ENCODE measurements around the gene RASGEF1C. TPM values are rescaled to one million over a fixed set of nuclear protein-coding genes. Genes with fewer than 3 reads are reported as not detected.

RASGEF1C gene
- total RNA-seq, 1 donor = under 0.01 TPM

DNA sequence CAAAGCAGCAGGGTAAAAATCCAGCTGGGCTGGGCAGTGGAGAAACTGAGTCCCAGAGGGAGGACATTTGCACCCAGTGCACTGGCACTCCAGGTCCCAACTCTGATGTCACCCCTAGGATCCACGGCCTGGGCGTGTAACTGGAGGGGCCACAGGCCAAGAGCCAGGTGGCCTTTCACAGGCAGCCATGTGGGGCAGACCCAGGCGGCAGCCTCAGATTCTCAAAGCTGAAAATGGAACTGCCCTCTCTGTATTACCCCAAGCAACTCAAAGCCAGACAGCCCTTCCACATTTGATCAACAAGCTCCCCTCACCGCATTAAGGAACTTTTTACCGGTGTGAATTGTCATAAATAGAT lies 46.7 kb downstream of the RASGEF1C start:
- H3K4me3 ChIP-seq (ENCODE audit: insufficient read depth, low read length) = no peak overlapping the region
- no peak for TF ChIP-seq CTCF (IDR thresholded peaks at IDR 0.05; ENCODE audit: extremely low read depth, low read depth, low read length)
- no peaks in the 10 kb centered on the region for H3K36me3 ChIP-seq (ENCODE audit: insufficient read depth, low read length)
- H4K20me1 ChIP-seq (ENCODE audit: insufficient read depth, low read length) = no peaks in the 10 kb centered on the region
- H3K4me1 ChIP-seq (ENCODE audit: insufficient read depth, low read length) = no peaks in the 10 kb centered on the region
- no peak overlapping the region for H3K4me2 ChIP-seq (ENCODE audit: insufficient read depth, low read length)
- H3K9me3 ChIP-seq (ENCODE audit: low read depth, low read length) = no peaks in the 10 kb centered on the region
- H3K27ac ChIP-seq (ENCODE audit: low read depth, low read length) = no peak overlapping the region
- peaks cover 30% of the 10 kb centered on the region for H3K27me3 ChIP-seq (ENCODE audit: insufficient read depth, low read length)
- no peak overlapping the region for H2AFZ ChIP-seq (ENCODE audit: low read length)
- H3K79me2 ChIP-seq (ENCODE audit: insufficient read depth, low read length) = no peaks in the 10 kb centered on the region
- DNase-seq (ENCODE audit: insufficient read length, low spot score, missing footprints) = no peak

DNA sequence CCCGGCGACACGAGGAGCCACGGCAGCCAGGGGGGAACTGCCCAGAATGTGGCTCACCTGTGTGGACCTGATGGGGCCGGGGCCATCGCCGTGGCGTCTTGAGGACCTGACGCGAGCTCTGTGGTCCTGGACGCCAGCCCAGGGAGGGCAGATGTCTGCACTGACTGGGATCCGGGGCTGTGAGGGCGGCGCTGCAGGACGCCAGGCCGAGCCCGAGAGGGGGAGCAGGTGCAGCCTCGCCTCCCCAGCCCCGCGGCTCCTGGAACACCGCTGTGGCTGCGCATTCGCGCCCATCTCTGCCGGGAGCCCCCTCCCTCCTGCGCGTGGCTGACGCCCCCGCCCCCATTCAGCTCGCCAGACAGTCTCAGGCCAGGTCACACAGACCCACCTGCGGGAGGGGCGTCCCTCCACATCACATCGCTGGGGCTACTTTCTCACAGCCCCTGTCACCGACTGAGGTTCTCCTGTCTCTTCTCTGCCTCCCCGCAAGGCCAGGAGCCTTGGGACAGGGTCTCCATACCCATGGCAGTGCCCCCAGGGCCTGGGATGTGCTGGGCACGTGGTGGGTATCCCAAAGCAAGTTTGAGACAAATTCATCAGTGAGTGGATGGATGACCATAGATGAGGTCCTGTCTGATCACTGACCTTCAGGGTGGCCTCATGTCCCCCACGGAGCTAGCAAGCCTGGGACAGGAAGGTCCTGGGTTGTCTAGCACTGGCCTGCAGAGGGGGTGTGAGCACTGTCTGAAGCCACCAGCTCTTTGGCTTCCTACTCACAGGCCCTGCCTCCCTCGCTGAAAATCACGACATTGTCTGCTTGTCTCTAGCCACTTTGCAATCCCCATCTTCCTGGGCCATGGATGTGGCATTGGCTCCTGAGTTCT lies 47.3 kb downstream of the RASGEF1C start:
- no peaks in the 10 kb centered on the region for H4K20me1 ChIP-seq (ENCODE audit: insufficient read depth, low read length)
- H3K27ac ChIP-seq (ENCODE audit: low read depth, low read length) = no peak overlapping the region
- H3K9me3 ChIP-seq (ENCODE audit: low read depth, low read length) = no peaks in the 10 kb centered on the region
- no peaks in the 10 kb centered on the region for H3K79me2 ChIP-seq (ENCODE audit: insufficient read depth, low read length)
- no peak overlapping the region for H3K4me3 ChIP-seq (ENCODE audit: insufficient read depth, low read length)
- H3K4me2 ChIP-seq (ENCODE audit: insufficient read depth, low read length) = no peak overlapping the region
- TF ChIP-seq CTCF (IDR thresholded peaks at IDR 0.05; ENCODE audit: extremely low read depth, low read depth, low read length) = peak; percentile 14
- peak; percentile 61 for DNase-seq (ENCODE audit: insufficient read length, low spot score, missing footprints)
- no peaks in the 10 kb centered on the region for H3K36me3 ChIP-seq (ENCODE audit: insufficient read depth, low read length)
- no peak overlapping the region for H2AFZ ChIP-seq (ENCODE audit: low read length)
- H3K27me3 ChIP-seq (ENCODE audit: insufficient read depth, low read length) = peaks cover 30% of the 10 kb centered on the region
- no peaks in the 10 kb centered on the region for H3K4me1 ChIP-seq (ENCODE audit: insufficient read depth, low read length)

DNA sequence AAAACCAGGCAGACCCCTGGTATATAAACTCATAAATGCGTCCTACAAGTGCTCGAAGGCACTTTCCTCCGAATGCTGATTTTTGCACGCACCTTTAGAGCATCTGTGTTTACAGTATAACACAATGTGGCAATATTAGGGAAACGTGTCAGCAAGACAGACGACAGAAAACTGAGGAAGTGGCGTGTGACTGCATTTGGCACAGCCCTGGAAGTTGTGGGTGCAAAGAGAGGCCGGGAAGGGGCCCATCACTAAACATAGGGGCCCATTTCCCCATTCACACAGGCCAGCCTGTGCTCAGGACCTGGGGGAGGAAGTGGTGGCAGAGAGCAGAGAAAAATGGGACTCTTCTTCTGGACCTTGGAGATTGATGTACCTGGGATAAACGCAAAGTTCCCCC lies 48.2 kb downstream of the RASGEF1C start:
- Histone ChIP-seq H3K4me3 (ENCODE audit: insufficient read depth, low read length) (no peak overlapping the region), H3K4me1 (ENCODE audit: insufficient read depth, low read length) (no peaks in the 10 kb centered on the region), H3K79me2 (ENCODE audit: insufficient read depth, low read length) (no peaks in the 10 kb centered on the region), H3K4me2 (ENCODE audit: insufficient read depth, low read length) (no peak overlapping the region), H2AFZ (ENCODE audit: low read length) (no peak overlapping the region), H4K20me1 (ENCODE audit: insufficient read depth, low read length) (no peaks in the 10 kb centered on the region), H3K36me3 (ENCODE audit: insufficient read depth, low read length) (no peaks in the 10 kb centered on the region), H3K9me3 (ENCODE audit: low read depth, low read length) (no peaks in the 10 kb centered on the region), H3K27ac (ENCODE audit: low read depth, low read length) (no peak overlapping the region), H3K27me3 (ENCODE audit: insufficient read depth, low read length) (peaks cover 30% of the 10 kb centered on the region)
- TF ChIP-seq CTCF (IDR thresholded peaks at IDR 0.05; ENCODE audit: extremely low read depth, low read depth, low read length) = no peak
- DNase-seq (ENCODE audit: insufficient read length, low spot score, missing footprints) = peak; percentile 54

DNA sequence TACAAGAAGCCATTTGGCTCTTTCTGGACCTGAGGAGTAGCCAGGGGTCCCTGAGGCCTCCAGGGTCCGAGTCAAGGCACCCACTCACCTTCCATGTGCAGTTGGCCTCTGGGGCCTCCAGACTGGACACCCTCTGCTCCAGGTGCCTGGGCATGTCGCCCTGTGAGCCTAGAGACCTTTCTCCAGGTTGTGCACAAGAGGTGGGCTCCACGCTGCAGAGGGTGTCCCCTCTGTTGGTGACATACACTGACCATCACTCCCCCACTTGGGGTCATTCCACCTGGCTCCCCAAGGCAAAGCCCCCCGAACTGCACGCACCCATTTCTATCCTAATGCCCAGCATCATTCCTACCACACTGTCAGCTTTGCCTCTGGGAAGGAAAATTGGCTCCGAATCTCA lies 48.8 kb downstream of the RASGEF1C start:
- DNase-seq (ENCODE audit: insufficient read length, low spot score, missing footprints) = peak; percentile 15
- Histone ChIP-seq H3K4me2 (ENCODE audit: insufficient read depth, low read length) (no peak overlapping the region), H2AFZ (ENCODE audit: low read length) (no peak overlapping the region), H3K36me3 (ENCODE audit: insufficient read depth, low read length) (no peaks in the 10 kb centered on the region), H3K4me3 (ENCODE audit: insufficient read depth, low read length) (no peak overlapping the region), H3K27ac (ENCODE audit: low read depth, low read length) (no peak overlapping the region), H3K79me2 (ENCODE audit: insufficient read depth, low read length) (no peaks in the 10 kb centered on the region), H3K4me1 (ENCODE audit: insufficient read depth, low read length) (no peaks in the 10 kb centered on the region), H4K20me1 (ENCODE audit: insufficient read depth, low read length) (no peaks in the 10 kb centered on the region), H3K27me3 (ENCODE audit: insufficient read depth, low read length) (peaks cover 30% of the 10 kb centered on the region), H3K9me3 (ENCODE audit: low read depth, low read length) (no peaks in the 10 kb centered on the region)
- no peak for TF ChIP-seq CTCF (IDR thresholded peaks at IDR 0.05; ENCODE audit: extremely low read depth, low read depth, low read length)
